Colonic mucosa (tissue), 4 donors: Measurements from ENCODE around the gene VAT1L. TPM values are rescaled to one million over a fixed set of nuclear protein-coding genes. Genes with fewer than 3 reads are reported as not detected.

ENCODE experiments used
- DNase-seq: peaks from one replicate; pipeline ENCODE4 v3.0.0-alpha.2; 2020
- H3K27ac ChIP-seq: fragments of 200-600 bp; one replicate; pipeline ENCODE4 v1.8.0; 2021
- H3K27me3 ChIP-seq: fragments of 200-600 bp; one replicate; pipeline ENCODE4 v1.8.0; 2021
- H3K36me3 ChIP-seq: fragments of 200-600 bp; one replicate; pipeline ENCODE4 v1.8.0; 2021
- H3K4me1 ChIP-seq: fragments of 200-600 bp; one replicate; pipeline ENCODE4 v1.8.0; 2021; ENCODE audit warnings: mild to moderate bottlenecking
- H3K4me3 ChIP-seq: fragments of 200-600 bp; one replicate; pipeline ENCODE4 v1.8.0; 2021
- H3K9ac ChIP-seq, 2 donors: one replicate each; pipeline ENCODE4 v1.7.0; 2013; ENCODE audit warnings: control low read depth in 2 of 2, low read depth in 2 of 2, low read length in 2 of 2
- H3K9me3 ChIP-seq: fragments of 200-600 bp; one replicate; pipeline ENCODE4 v1.8.0; 2021
- CTCF ChIP-seq: fragments of 200-600 bp; IDR thresholded peaks from one replicate; pipeline ENCODE4 v1.8.0; 2022; ENCODE audit warnings: antibody characterized with exemption, mild to moderate bottlenecking
- intact Hi-C: fragments of 100-400 bp; cut with DNase I; formaldehyde crosslinking; loops from one replicate; pipeline ENCODE4 v1.14.1; 2022
- total RNA-seq, 2 donors: library from RNA; stranded (reverse); fragmentation: NEBNext Ultra II Directional in 1 of 2; extraction: Animal tissue kit (Norgen Biotek cat#: 25700) in 1 of 2; gene quantifications; one replicate each; pipeline ENCODE4 v1.2.1, GENCODE V29; 2021
- donor health status: healthy.
- donor health status: DM: no; HTN: no; CAD: no.
- donor health status: DM: no; HTN: no; CAD: no.

Gene VAT1L
- total RNA-seq, 2 donors from 2014 or later, result 1.4 to 3.3 TPM

GRCh38 chr16:77782694-77783093 is 5.7 kb upstream of the VAT1L start:
- H3K9ac ChIP-seq, result no peak overlapping the region
- H3K4me3 ChIP-seq, result no peak overlapping the region
- H3K4me1 ChIP-seq, result no peaks in the 10 kb centered on the region
- no peak for TF ChIP-seq CTCF
- intact Hi-C loops, result no loop called here
- H3K27ac ChIP-seq, result no peak overlapping the region
- no peaks in the 10 kb centered on the region for H3K36me3 ChIP-seq
- no peak for DNase-seq
- H3K9me3 ChIP-seq, result no peaks in the 10 kb centered on the region
- H3K27me3 ChIP-seq, result no peaks in the 10 kb centered on the region

- DNase-seq, result no peak
- no peak overlapping the region for H3K9ac ChIP-seq
- H3K36me3 ChIP-seq, result no peaks in the 10 kb centered on the region
- no peak for TF ChIP-seq CTCF
- peaks cover 20% of the 10 kb centered on the region for H3K27me3 ChIP-seq
- H3K9me3 ChIP-seq, result no peaks in the 10 kb centered on the region
- H3K27ac ChIP-seq, result no peak overlapping the region
- no peaks in the 10 kb centered on the region for H3K4me1 ChIP-seq
- intact Hi-C loops, result loop anchor here (5.0 kb wide), 2 partner anchors 107 to 188 kb away; no protein-coding TSS in a partner anchor
- H3K4me3 ChIP-seq, result no peak overlapping the region
Measured at GRCh38 chr16:77784441-77785372, 3.7 kb upstream of the VAT1L start.

GRCh38 chr16:77785373-77785764 is 3.0 kb upstream of the VAT1L start:
- Histone ChIP-seq H3K9ac (no peak overlapping the region), H3K27me3 (peaks cover 27% of the 10 kb centered on the region), H3K36me3 (no peaks in the 10 kb centered on the region), H3K4me1 (no peaks in the 10 kb centered on the region), H3K27ac (no peak overlapping the region), H3K4me3 (no peak overlapping the region), H3K9me3 (no peaks in the 10 kb centered on the region)
- TF ChIP-seq CTCF, result no peak
- intact Hi-C loops, result loop anchor here (5.0 kb wide), 2 partner anchors 108 to 187 kb away; no protein-coding TSS in a partner anchor
- no peak for DNase-seq

- Histone ChIP-seq H3K9me3 (no peaks in the 10 kb centered on the region), H3K36me3 (no peaks in the 10 kb centered on the region), H3K9ac (no peak overlapping the region), H3K4me1 (no peaks in the 10 kb centered on the region), H3K4me3 (no peak overlapping the region), H3K27me3 (peaks cover 32% of the 10 kb centered on the region), H3K27ac (no peak overlapping the region)
- intact Hi-C loops, result loop anchor here (5.0 kb wide), 2 partner anchors 109 to 186 kb away; no protein-coding TSS in a partner anchor
- TF ChIP-seq CTCF, result no peak
- no peak for DNase-seq
Measured at GRCh38 chr16:77786186-77786847, 2.0 kb upstream of the VAT1L start.

GRCh38 chr16:77787452-77787851 is 912 bp upstream of the VAT1L start:
- no peaks in the 10 kb centered on the region for H3K4me1 ChIP-seq
- DNase-seq, result no peak
- intact Hi-C loops, result loop anchor here (5.0 kb wide), 2 partner anchors 110 to 185 kb away; no protein-coding TSS in a partner anchor
- no peaks in the 10 kb centered on the region for H3K36me3 ChIP-seq
- no peak for TF ChIP-seq CTCF
- peaks cover 32% of the 10 kb centered on the region for H3K27me3 ChIP-seq
- no peak overlapping the region for H3K27ac ChIP-seq
- H3K9ac ChIP-seq, result no peak overlapping the region
- H3K9me3 ChIP-seq, result no peaks in the 10 kb centered on the region
- no peak overlapping the region for H3K4me3 ChIP-seq
